ENCODE data around the gene OSBPL6. TPM values are rescaled to one million over a fixed set of nuclear protein-coding genes. Genes with fewer than 3 reads are reported as not detected.

The OSBPL6 gene
- polyA plus RNA-seq, 1 donor from 2014 or later, result 12.8 TPM

- Histone ChIP-seq H3K36me3 (ENCODE audit: insufficient read depth, low read length) (no peaks in the 10 kb centered on the region), H3K9me3 (ENCODE audit: low read length) (no peaks in the 10 kb centered on the region), H3K9ac (ENCODE audit: low read length) (no peak overlapping the region), H3K9me2 (ENCODE audit: insufficient read depth, low read length) (no peaks in the 10 kb centered on the region), H3K4me3 (ENCODE audit: low read length) (no peak overlapping the region), H3K27me3 (ENCODE audit: insufficient read depth, low read depth, low read length) (no peaks in the 10 kb centered on the region), H3F3A (ENCODE audit: insufficient read depth, low read length, poor library complexity, severe bottlenecking) (no peaks in the 10 kb centered on the region), H3K27ac (ENCODE audit: low read length) (no peak overlapping the region), H4K20me1 (ENCODE audit: insufficient read depth) (no peaks in the 10 kb centered on the region), H2AFZ (ENCODE audit: low read depth, low read length) (no peak overlapping the region), H3K4me2 (ENCODE audit: low read length) (no peak overlapping the region), H3K79me2 (replicated peaks; ENCODE audit: insufficient read depth, low read length) (no peaks in the 10 kb centered on the region)
- TF ChIP-seq POLR2AphosphoS5 (IDR thresholded peaks at IDR 0.05) (no peak), EP300 (conservative IDR thresholded peaks at IDR 0.05; ENCODE audit: poor library complexity, severe bottlenecking) (no peak), TAF1 (IDR thresholded peaks at IDR 0.05; ENCODE audit: low read depth) (no peak), REST (IDR thresholded peaks at IDR 0.05; ENCODE audit: borderline replicate concordance) (no peak), RAD21 (conservative IDR thresholded peaks at IDR 0.05) (no peak), EZH2 (IDR thresholded peaks at IDR 0.05; ENCODE audit: borderline replicate concordance, insufficient read depth, low read length, poor library complexity, severe bottlenecking) (no peak), SMC3 (conservative IDR thresholded peaks at IDR 0.05; ENCODE audit: poor library complexity) (no peak), MXI1 (conservative IDR thresholded peaks at IDR 0.05; ENCODE audit: poor library complexity, severe bottlenecking) (no peak)
- TF ChIP-seq, protein P1, sequence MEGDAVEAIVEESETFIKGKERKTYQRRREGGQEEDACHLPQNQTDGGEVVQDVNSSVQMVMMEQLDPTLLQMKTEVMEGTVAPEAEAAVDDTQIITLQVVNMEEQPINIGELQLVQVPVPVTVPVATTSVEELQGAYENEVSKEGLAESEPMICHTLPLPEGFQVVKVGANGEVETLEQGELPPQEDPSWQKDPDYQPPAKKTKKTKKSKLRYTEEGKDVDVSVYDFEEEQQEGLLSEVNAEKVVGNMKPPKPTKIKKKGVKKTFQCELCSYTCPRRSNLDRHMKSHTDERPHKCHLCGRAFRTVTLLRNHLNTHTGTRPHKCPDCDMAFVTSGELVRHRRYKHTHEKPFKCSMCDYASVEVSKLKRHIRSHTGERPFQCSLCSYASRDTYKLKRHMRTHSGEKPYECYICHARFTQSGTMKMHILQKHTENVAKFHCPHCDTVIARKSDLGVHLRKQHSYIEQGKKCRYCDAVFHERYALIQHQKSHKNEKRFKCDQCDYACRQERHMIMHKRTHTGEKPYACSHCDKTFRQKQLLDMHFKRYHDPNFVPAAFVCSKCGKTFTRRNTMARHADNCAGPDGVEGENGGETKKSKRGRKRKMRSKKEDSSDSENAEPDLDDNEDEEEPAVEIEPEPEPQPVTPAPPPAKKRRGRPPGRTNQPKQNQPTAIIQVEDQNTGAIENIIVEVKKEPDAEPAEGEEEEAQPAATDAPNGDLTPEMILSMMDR (IDR thresholded peaks at IDR 0.05; ENCODE audit: poor library complexity, severe bottlenecking), result no peak
Measured at GRCh38 chr2:178306352-178307073, 112.2 kb downstream of the OSBPL6 start.

DNA sequence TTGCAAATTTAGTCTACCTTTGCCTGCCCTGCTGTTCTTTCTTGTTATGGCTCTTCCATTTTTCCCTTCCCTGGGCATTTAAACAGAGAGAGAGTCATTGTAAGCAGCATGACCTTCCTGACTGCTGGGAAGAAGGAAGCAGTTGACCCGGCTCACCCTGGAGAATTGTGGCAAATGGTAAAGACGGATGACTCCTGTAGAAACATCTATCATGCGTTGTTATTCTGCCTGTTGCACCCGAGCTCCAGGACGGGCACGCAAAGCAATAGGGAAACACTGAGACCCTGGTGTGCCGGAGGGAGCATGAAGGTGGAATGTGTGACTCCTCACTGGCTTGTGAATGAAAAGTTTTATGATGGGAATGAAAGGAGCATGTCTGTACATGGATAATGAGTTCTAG, 113.3 kb downstream of the OSBPL6 start:
- TF ChIP-seq SMC3 (conservative IDR thresholded peaks at IDR 0.05; ENCODE audit: poor library complexity), result no peak
- TF ChIP-seq RAD21 (conservative IDR thresholded peaks at IDR 0.05), result no peak
- TF ChIP-seq EP300 (conservative IDR thresholded peaks at IDR 0.05; ENCODE audit: poor library complexity, severe bottlenecking), result no peak
- no peak for TF ChIP-seq TAF1 (IDR thresholded peaks at IDR 0.05; ENCODE audit: low read depth)
- TF ChIP-seq MXI1 (conservative IDR thresholded peaks at IDR 0.05; ENCODE audit: poor library complexity, severe bottlenecking), result no peak
- TF ChIP-seq, protein P1 (IDR thresholded peaks at IDR 0.05; ENCODE audit: poor library complexity, severe bottlenecking), result no peak
- TF ChIP-seq REST (IDR thresholded peaks at IDR 0.05; ENCODE audit: borderline replicate concordance), result no peak
- TF ChIP-seq EZH2 (IDR thresholded peaks at IDR 0.05; ENCODE audit: borderline replicate concordance, insufficient read depth, low read length, poor library complexity, severe bottlenecking), result no peak
- no peak for TF ChIP-seq POLR2AphosphoS5 (IDR thresholded peaks at IDR 0.05)
- Histone ChIP-seq H3K9me3 (ENCODE audit: low read length) (no peaks in the 10 kb centered on the region), H3K27me3 (ENCODE audit: insufficient read depth, low read depth, low read length) (no peaks in the 10 kb centered on the region), H3K9me2 (ENCODE audit: insufficient read depth, low read length) (no peaks in the 10 kb centered on the region), H3F3A (ENCODE audit: insufficient read depth, low read length, poor library complexity, severe bottlenecking) (no peaks in the 10 kb centered on the region), H2AFZ (ENCODE audit: low read depth, low read length) (no peak overlapping the region), H3K4me3 (ENCODE audit: low read length) (no peak overlapping the region), H3K4me2 (ENCODE audit: low read length) (no peak overlapping the region), H3K9ac (ENCODE audit: low read length) (no peak overlapping the region), H3K27ac (ENCODE audit: low read length) (no peak overlapping the region), H4K20me1 (ENCODE audit: insufficient read depth) (no peaks in the 10 kb centered on the region), H3K36me3 (ENCODE audit: insufficient read depth, low read length) (no peaks in the 10 kb centered on the region), H3K79me2 (replicated peaks; ENCODE audit: insufficient read depth, low read length) (no peaks in the 10 kb centered on the region)
